OCI-M2 (cell line): Measurements from ENCODE around the gene SH3D19.
"Not testable (repeated sequence)": the region's sequence is repeated elsewhere in the genome, so short reads cannot be mapped to it uniquely, and the experiment has no call there.

Experiments
- DNase-seq: peaks from one replicate; lab custom pipeline; 2025; ENCODE audit not compliant: unreplicated experiment; lab: John Stamatoyannopoulos, UW

SH3D19 gene

GRCh38 chr4:151236036-151236435 is 89.4 kb downstream of the SH3D19 start:
- no peak for DNase-seq

- not testable (repeated sequence) for DNase-seq
Measured at GRCh38 chr4:151235373-151235772, 90.0 kb downstream of the SH3D19 start.

GRCh38 chr4:151233600-151233999 is 91.8 kb downstream of the SH3D19 start:
- no peak for DNase-seq

GRCh38 chr4:151231915-151232595 is 93.3 kb downstream of the SH3D19 start:
- DNase-seq, result no peak

GRCh38 chr4:151228189-151229119 is 97.0 kb downstream of the SH3D19 start:
- no peak for DNase-seq

GRCh38 chr4:151227731-151228130 is 97.7 kb downstream of the SH3D19 start:
- no peak for DNase-seq

- no peak for DNase-seq
Measured at GRCh38 chr4:151227172-151227571, 98.2 kb downstream of the SH3D19 start.

GRCh38 chr4:151226004-151226932 is 99.1 kb downstream of the SH3D19 start:
- DNase-seq, result no peak

GRCh38 chr4:151223465-151223864 is 101.9 kb downstream of the SH3D19 start:
- DNase-seq, result no peak

GRCh38 chr4:151219948-151220347 is 105.5 kb downstream of the SH3D19 start:
- DNase-seq, result no peak

- no peak for DNase-seq
Measured at GRCh38 chr4:151219091-151219490, 106.3 kb downstream of the SH3D19 start.

- DNase-seq, result no peak
Measured at GRCh38 chr4:151218343-151218742, 107.1 kb downstream of the SH3D19 start.

- DNase-seq, result no peak
Measured at GRCh38 chr4:151217326-151217725, 108.1 kb downstream of the SH3D19 start.

GRCh38 chr4:151215295-151215694 is 110.1 kb downstream of the SH3D19 start:
- no peak for DNase-seq

- no peak for DNase-seq
Measured at GRCh38 chr4:151207868-151208267, 117.5 kb downstream of the SH3D19 start.

GRCh38 chr4:151207186-151207585 is 118.2 kb downstream of the SH3D19 start:
- no peak for DNase-seq

- no peak for DNase-seq
Measured at GRCh38 chr4:151206241-151207005, 119.0 kb downstream of the SH3D19 start.

- DNase-seq, result no peak
Measured at GRCh38 chr4:151205722-151206121, 119.7 kb downstream of the SH3D19 start.

GRCh38 chr4:151204925-151205524 is 120.4 kb downstream of the SH3D19 start:
- no peak for DNase-seq

- DNase-seq, result no peak
Measured at GRCh38 chr4:151202851-151203455, 122.5 kb downstream of the SH3D19 start.
